Fibroblast of lung (primary cell): ENCODE data around the gene GREB1. TPM values are rescaled to one million over a fixed set of nuclear protein-coding genes. Genes with fewer than 3 reads are reported as not detected.

Experiments used
- DNase-seq, 2 donors: peaks; one replicate each; pipeline versions ENCODE4 v3.0.0 to v3.0.0-alpha.2; 2010; ENCODE audit warnings: low read depth in 2 of 2
- H2AFZ ChIP-seq: 2 replicates; pipeline ENCODE4 v1.5.1; 2012; ENCODE audit warnings: low read length, control low read depth, inconsistent platforms
- H3K27ac ChIP-seq: 2 replicates; pipeline ENCODE4 v1.5.1; 2011; ENCODE audit warnings: low read length, control low read depth; ENCODE audit not compliant: insufficient read depth
- H3K27me3 ChIP-seq: 2 replicates; pipeline ENCODE4 v1.5.1; 2011; ENCODE audit warnings: mild to moderate bottlenecking, low read length; ENCODE audit not compliant: control insufficient read depth, insufficient read depth
- H3K36me3 ChIP-seq: 2 replicates; pipeline ENCODE4 v1.5.1; 2011; ENCODE audit warnings: low read length; ENCODE audit not compliant: control insufficient read depth, insufficient read depth
- H3K4me1 ChIP-seq: 2 replicates; pipeline ENCODE4 v1.5.1; 2011; ENCODE audit warnings: low read length; ENCODE audit not compliant: control insufficient read depth, insufficient read depth; ENCODE audit errors: extremely low read depth
- H3K4me2 ChIP-seq: 2 replicates; pipeline ENCODE4 v1.5.1; 2011; ENCODE audit warnings: low read length, control low read depth; ENCODE audit not compliant: insufficient read depth; ENCODE audit errors: extremely low read depth
- H3K4me3 ChIP-seq, 4 experiments: fragments of 200-600 bp in 1 of 4; sonication (generic) in 1 of 4; replicated peaks in 1 of 4; 2 replicates each; pipeline ENCODE4 v1.5.1; 2011 to 2016; ENCODE audit warnings: low read length in 4 of 4, low read depth in 3 of 4, mild to moderate bottlenecking in 3 of 4, control low read depth in 2 of 4, inconsistent platforms in 1 of 4, mixed read lengths in 1 of 4; ENCODE audit not compliant: insufficient read depth in 1 of 4; ENCODE audit errors: control extremely low read depth in 1 of 4
- H3K79me2 ChIP-seq: 2 replicates; pipeline ENCODE4 v1.5.1; 2012; ENCODE audit warnings: mild to moderate bottlenecking, low read length, inconsistent platforms; ENCODE audit not compliant: control insufficient read depth, insufficient read depth
- H3K9ac ChIP-seq: 2 replicates; pipeline ENCODE4 v1.5.1; 2011; ENCODE audit warnings: mild to moderate bottlenecking, low read length, control low read depth; ENCODE audit not compliant: insufficient read depth
- H3K9me3 ChIP-seq: 2 replicates; pipeline ENCODE4 v1.5.1; 2012; ENCODE audit warnings: low read depth, low read length; ENCODE audit not compliant: control insufficient read depth, insufficient read depth
- H4K20me1 ChIP-seq: 2 replicates; pipeline ENCODE4 v1.5.1; 2011; ENCODE audit warnings: low read length; ENCODE audit not compliant: control insufficient read depth, insufficient read depth; ENCODE audit errors: extremely low read depth
- EZH2 ChIP-seq: IDR thresholded peaks from 2 replicates; pipeline ENCODE4 v1.5.1; 2012; ENCODE audit warnings: low read length, control low read depth, mild to moderate bottlenecking; ENCODE audit errors: missing control alignments
- polyA plus RNA-seq, 2 donors: library from polyadenylated mRNA; depleted of rRNA in 1 of 2; stranded (reverse) in 1 of 2; unstranded in 1 of 2; fragments of >200 nt; gene quantifications; 2 replicates each; pipeline ENCODE4 v1.2.1, GENCODE V29; 2011 to 2012; ENCODE audit warnings: missing spikeins in 1 of 2
- total RNA-seq: library from RNA; depleted of rRNA; stranded (reverse); fragments of >200 nt; gene quantifications from 2 replicates; pipeline ENCODE4 v1.2.1, GENCODE V29; 2014
- TF ChIP-seq, protein P1 (sequence below), 2 donors: IDR thresholded peaks in 1 of 2; conservative IDR thresholded peaks in 1 of 2; 1 replicate in 1 of 2; 2 replicates in 1 of 2; pipeline ENCODE4 v1.5.1; 2011 to 2012; ENCODE audit warnings: low read length in 2 of 2, control low read depth in 1 of 2, inconsistent platforms in 1 of 2, low read depth in 1 of 2, mild to moderate bottlenecking in 1 of 2

Gene GREB1
- total and polyA plus RNA-seq, 2 donors (not counting 1 experiment from before 2014, with no cell fraction given): 0.06 to 2.0 TPM

GRCh38 chr2:11578986-11579774, 45.3 kb downstream of the GREB1 start:
- no peak overlapping the region for H3K4me2 ChIP-seq
- H3K27me3 ChIP-seq: peaks cover 4% of the 10 kb centered on the region
- no peaks in the 10 kb centered on the region for H4K20me1 ChIP-seq
- H3K27ac ChIP-seq: no peak overlapping the region
- no peaks in the 10 kb centered on the region for H3K36me3 ChIP-seq
- no peak overlapping the region for H2AFZ ChIP-seq
- H3K79me2 ChIP-seq: no peaks in the 10 kb centered on the region
- DNase-seq: no peak
- H3K4me1 ChIP-seq: peaks cover 3% of the 10 kb centered on the region
- H3K4me3 ChIP-seq: no peak overlapping the region
- H3K9ac ChIP-seq: no peak overlapping the region
- no peak for TF ChIP-seq EZH2
- TF ChIP-seq, protein P1, sequence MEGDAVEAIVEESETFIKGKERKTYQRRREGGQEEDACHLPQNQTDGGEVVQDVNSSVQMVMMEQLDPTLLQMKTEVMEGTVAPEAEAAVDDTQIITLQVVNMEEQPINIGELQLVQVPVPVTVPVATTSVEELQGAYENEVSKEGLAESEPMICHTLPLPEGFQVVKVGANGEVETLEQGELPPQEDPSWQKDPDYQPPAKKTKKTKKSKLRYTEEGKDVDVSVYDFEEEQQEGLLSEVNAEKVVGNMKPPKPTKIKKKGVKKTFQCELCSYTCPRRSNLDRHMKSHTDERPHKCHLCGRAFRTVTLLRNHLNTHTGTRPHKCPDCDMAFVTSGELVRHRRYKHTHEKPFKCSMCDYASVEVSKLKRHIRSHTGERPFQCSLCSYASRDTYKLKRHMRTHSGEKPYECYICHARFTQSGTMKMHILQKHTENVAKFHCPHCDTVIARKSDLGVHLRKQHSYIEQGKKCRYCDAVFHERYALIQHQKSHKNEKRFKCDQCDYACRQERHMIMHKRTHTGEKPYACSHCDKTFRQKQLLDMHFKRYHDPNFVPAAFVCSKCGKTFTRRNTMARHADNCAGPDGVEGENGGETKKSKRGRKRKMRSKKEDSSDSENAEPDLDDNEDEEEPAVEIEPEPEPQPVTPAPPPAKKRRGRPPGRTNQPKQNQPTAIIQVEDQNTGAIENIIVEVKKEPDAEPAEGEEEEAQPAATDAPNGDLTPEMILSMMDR (conservative IDR thresholded peaks at IDR 0.05 in 1 of 2, IDR thresholded peaks at IDR 0.05 in 1 of 2; ENCODE audit: low read depth in 1 of 2, low read length in 2 of 2): no peak
- H3K9me3 ChIP-seq: no peaks in the 10 kb centered on the region

- DNase-seq: no peak
- H3K79me2 ChIP-seq: no peaks in the 10 kb centered on the region
- H3K27ac ChIP-seq: no peak overlapping the region
- H3K27me3 ChIP-seq: peaks cover 4% of the 10 kb centered on the region
- no peaks in the 10 kb centered on the region for H3K36me3 ChIP-seq
- H3K4me1 ChIP-seq: peaks cover 3% of the 10 kb centered on the region
- TF ChIP-seq EZH2: no peak
- TF ChIP-seq, protein P1 (conservative IDR thresholded peaks at IDR 0.05 in 1 of 2, IDR thresholded peaks at IDR 0.05 in 1 of 2; ENCODE audit: low read depth in 1 of 2, low read length in 2 of 2): no peak
- no peak overlapping the region for H3K4me2 ChIP-seq
- no peaks in the 10 kb centered on the region for H4K20me1 ChIP-seq
- no peak overlapping the region for H3K9ac ChIP-seq
- no peak overlapping the region for H3K4me3 ChIP-seq
- no peak overlapping the region for H2AFZ ChIP-seq
- no peaks in the 10 kb centered on the region for H3K9me3 ChIP-seq
Observed at GRCh38 chr2:11579867-11580659, 46.2 kb downstream of the GREB1 start.

- Histone ChIP-seq H3K79me2 (no peaks in the 10 kb centered on the region), H4K20me1 (no peaks in the 10 kb centered on the region), H3K27me3 (peaks cover 6% of the 10 kb centered on the region), H3K9me3 (no peaks in the 10 kb centered on the region), H3K4me2 (no peak overlapping the region), H3K9ac (no peak overlapping the region), H3K4me1 (peaks cover 3% of the 10 kb centered on the region), H3K36me3 (no peaks in the 10 kb centered on the region), H3K27ac (no peak overlapping the region), H2AFZ (no peak overlapping the region), H3K4me3 (no peak overlapping the region)
- no peak for DNase-seq
- no peak for TF ChIP-seq EZH2
- TF ChIP-seq, protein P1 (conservative IDR thresholded peaks at IDR 0.05 in 1 of 2, IDR thresholded peaks at IDR 0.05 in 1 of 2; ENCODE audit: low read depth in 1 of 2, low read length in 2 of 2): no peak
Observed at GRCh38 chr2:11580697-11581096, 46.9 kb downstream of the GREB1 start.
